ENCODE measurements around the gene CFAP97D1.

DNA sequence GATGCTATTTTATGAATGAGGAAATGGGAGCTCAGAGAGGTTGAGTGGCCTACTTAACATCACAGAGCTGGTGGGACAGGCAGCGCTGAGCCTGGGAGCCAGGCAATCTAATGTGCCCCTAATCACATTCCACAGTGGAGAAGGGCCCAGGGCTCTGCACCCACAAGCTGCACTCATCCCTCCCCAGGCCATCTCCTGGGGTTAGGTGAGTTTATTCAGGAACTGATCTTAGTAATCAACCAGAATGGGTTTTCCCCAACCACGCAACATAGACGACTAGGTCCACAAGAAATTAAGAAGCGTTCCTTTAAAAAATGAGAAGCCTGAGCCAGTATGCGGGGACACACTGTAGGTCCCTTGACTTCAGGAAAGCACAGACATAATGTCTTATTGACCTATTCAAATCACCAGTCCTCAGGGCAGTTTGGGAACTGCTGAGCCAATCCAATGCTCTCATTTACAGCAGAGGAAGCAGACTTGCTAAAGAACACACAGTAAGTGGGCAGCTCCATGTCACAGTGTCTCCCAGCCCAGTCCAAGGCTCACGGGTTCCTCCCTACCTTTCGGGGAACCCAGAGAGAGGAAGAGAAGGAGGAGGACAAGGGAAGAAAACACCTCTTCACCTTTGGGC lies 50.4 kb downstream of the CFAP97D1 start:
- TF ChIP-seq CTCF (IDR thresholded peaks at IDR 0.05; ENCODE audit: insufficient read depth, low read length, poor library complexity, severe bottlenecking): no peak
- no peak for TF ChIP-seq EZH2phosphoT487 (conservative IDR thresholded peaks at IDR 0.05; ENCODE audit: low read length)
